GM12878 (cell line): ENCODE data around the gene TMPRSS3.

Experiments used
- CHD2 ChIP-seq: IDR thresholded peaks from 2 replicates; pipeline ENCODE4 v1.6.1; 2011; ENCODE audit warnings: low read depth, low read length, improper control_type of control experiment, borderline replicate concordance
- POLR2AphosphoS5 ChIP-seq: IDR thresholded peaks from 2 replicates; pipeline ENCODE4 v1.6.1; 2011; ENCODE audit warnings: mild to moderate bottlenecking, low read length, inconsistent platforms
- RAD21 ChIP-seq: IDR thresholded peaks from 2 replicates; pipeline ENCODE4 v1.6.1; 2011; ENCODE audit warnings: mild to moderate bottlenecking, low read depth, low read length, moderate library complexity; ENCODE audit not compliant: insufficient read depth

DNA sequence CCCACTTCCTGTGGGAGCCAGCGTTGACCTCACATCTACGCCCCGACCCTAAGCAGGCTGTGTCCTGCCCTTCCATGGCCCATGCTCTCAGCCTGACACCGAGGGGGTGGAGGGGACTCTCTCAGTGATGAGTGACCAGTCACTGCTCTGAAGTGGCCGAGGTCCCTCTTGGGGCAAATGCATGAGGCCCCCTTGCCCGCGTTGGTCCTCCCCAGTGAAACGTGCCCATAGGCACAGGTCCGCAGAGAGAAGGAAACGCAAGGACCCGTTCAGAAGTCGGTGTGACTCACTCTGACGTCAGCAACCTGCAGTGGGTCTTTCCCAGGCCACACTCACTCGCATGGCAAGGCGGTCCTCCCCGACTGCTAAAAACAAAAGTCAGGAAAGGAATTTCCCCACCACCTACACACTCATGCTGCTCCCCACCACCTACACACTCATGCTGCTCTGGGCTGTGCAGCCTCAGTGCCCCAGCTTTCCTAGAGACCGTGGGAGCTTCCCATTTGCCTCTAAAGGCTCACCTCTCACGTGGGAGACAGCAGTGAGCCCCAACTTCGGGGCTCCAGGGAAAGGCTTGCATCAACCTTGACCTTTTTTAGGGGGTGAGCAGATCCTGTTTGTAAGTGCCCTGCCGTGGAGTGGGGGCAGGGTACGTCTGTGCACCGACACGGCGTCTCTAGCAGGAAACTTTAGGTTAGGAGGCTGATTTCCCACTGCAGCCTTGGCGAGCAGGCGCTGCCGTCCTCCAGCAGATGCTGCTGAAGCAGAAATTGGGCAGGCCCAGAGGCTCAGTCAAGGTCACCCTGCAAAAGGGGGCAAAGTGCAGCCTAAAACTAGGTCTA, 19.3 kb upstream of the TMPRSS3 start:
- TF ChIP-seq RAD21 (peak; percentile 18; the same call in 1 of the 2 replicates), POLR2AphosphoS5 (peak; percentile 43; the same call in 1 of the 2 replicates), CHD2 (peak; percentile 84; the same call in 1 of the 2 replicates)
